CD14-positive monocyte (primary cell): ENCODE results near the gene FHL3. TPM values are rescaled to one million over a fixed set of nuclear protein-coding genes. Genes with fewer than 3 reads are reported as not detected.
"Not testable (repeated sequence)": the region's sequence is repeated elsewhere in the genome, so short reads cannot be mapped to it uniquely, and the experiment has no call there.

Source experiments
- DNase-seq, 3 donors: peaks; one replicate each; pipeline ENCODE4 v3.0.0-alpha.2; 2011 to 2022
- H2AFZ ChIP-seq: 2 replicates; pipeline ENCODE4 v1.6.0; 2012; ENCODE audit warnings: mild to moderate bottlenecking, low read depth, low read length, inconsistent platforms; ENCODE audit not compliant: insufficient read depth, poor library complexity, severe bottlenecking
- H3K27ac ChIP-seq, 2 donors: 1 replicate in 1 of 2; 2 replicates in 1 of 2; pipeline ENCODE4 v1.5.1; 2012 to 2013; ENCODE audit warnings: low read length in 2 of 2, control low read depth in 1 of 2, inconsistent platforms in 1 of 2, low read depth in 1 of 2, mild to moderate bottlenecking in 1 of 2
- H3K27me3 ChIP-seq, 2 donors: one replicate each; pipeline versions ENCODE4 v1.6.0 to v1.6.1; 2011 to 2013; ENCODE audit warnings: low read length in 2 of 2; ENCODE audit not compliant: control insufficient read depth in 2 of 2, insufficient read depth in 2 of 2
- H3K36me3 ChIP-seq, 2 donors: replicated peaks in 1 of 2; 1 replicate in 1 of 2; 2 replicates in 1 of 2; pipeline versions ENCODE4 v1.5.1 to v1.6.1; 2012 to 2013; ENCODE audit warnings: low read length in 2 of 2, control low read depth in 1 of 2, inconsistent platforms in 1 of 2, mild to moderate bottlenecking in 1 of 2; ENCODE audit not compliant: insufficient read depth in 2 of 2, control insufficient read depth in 1 of 2
- H3K4me1 ChIP-seq, 2 donors: 1 replicate in 1 of 2; 2 replicates in 1 of 2; pipeline versions ENCODE4 v1.5.1 to v1.6.1; 2012 to 2013; ENCODE audit warnings: low read length in 2 of 2, control low read depth in 1 of 2, inconsistent platforms in 1 of 2, mild to moderate bottlenecking in 1 of 2, moderate library complexity in 1 of 2; ENCODE audit not compliant: insufficient read depth in 2 of 2, control insufficient read depth in 1 of 2
- H3K4me2 ChIP-seq: replicated peaks from 2 replicates; pipeline ENCODE3; 2012; ENCODE audit warnings: low read length, moderate library complexity, mild to moderate bottlenecking; ENCODE audit not compliant: poor library complexity, severe bottlenecking; ENCODE audit errors: extremely low read depth
- H3K4me3 ChIP-seq, 3 experiments: fragments of 200-600 bp in 1 of 3; sonication (generic) in 1 of 3; replicated peaks in 1 of 3; 1 replicate in 2 of 3; 2 replicates in 1 of 3; pipeline ENCODE4 v1.5.1; 2011 to 2013; ENCODE audit warnings: low read length in 3 of 3, mild to moderate bottlenecking in 3 of 3, control low read depth in 2 of 3, low read depth in 2 of 3, inconsistent platforms in 1 of 3, moderate library complexity in 1 of 3
- H3K79me2 ChIP-seq: 2 replicates; pipeline ENCODE4 v1.6.0; 2012; ENCODE audit warnings: mild to moderate bottlenecking, control low read depth, inconsistent platforms, low read length, moderate library complexity; ENCODE audit not compliant: insufficient read depth
- H3K9ac ChIP-seq: 2 replicates; pipeline ENCODE4 v1.6.0; 2017; ENCODE audit warnings: low read length, mild to moderate bottlenecking; ENCODE audit not compliant: insufficient read depth, poor library complexity, severe bottlenecking
- H3K9me3 ChIP-seq, 2 donors: replicated peaks in 1 of 2; 1 replicate in 1 of 2; 2 replicates in 1 of 2; pipeline versions ENCODE4 v1.5.1 to v1.6.1; 2012 to 2013; ENCODE audit warnings: low read length in 2 of 2, control low read depth in 1 of 2; ENCODE audit not compliant: control insufficient read depth in 1 of 2, insufficient read depth in 1 of 2
- H4K20me1 ChIP-seq: 2 replicates; pipeline ENCODE4 v1.6.0; 2012; ENCODE audit warnings: mild to moderate bottlenecking, low read length, control low read depth, moderate library complexity; ENCODE audit not compliant: insufficient read depth
- H3K27ac Mint-ChIP-seq, 7 donors: one replicate each; pipeline ENCODE4 v1.8.0; 2020; ENCODE audit warnings: mild to moderate bottlenecking in 7 of 7, mixed read lengths in 7 of 7, moderate library complexity in 6 of 7, inconsistent platforms in 2 of 7
- H3K27me3 Mint-ChIP-seq, 3 donors: one replicate each; pipeline ENCODE4 v1.8.0; 2021 to 2022; ENCODE audit warnings: low read depth in 3 of 3, mild to moderate bottlenecking in 3 of 3, mixed read lengths in 3 of 3, moderate library complexity in 3 of 3, inconsistent platforms in 1 of 3
- H3K36me3 Mint-ChIP-seq, 2 donors: one replicate each; pipeline ENCODE4 v1.8.0; 2020; ENCODE audit warnings: mixed read lengths in 2 of 2, inconsistent platforms in 1 of 2, mild to moderate bottlenecking in 1 of 2
- H3K4me1 Mint-ChIP-seq: one replicate; pipeline ENCODE4 v1.8.0; 2020; ENCODE audit warnings: mild to moderate bottlenecking, mixed read lengths
- H3K4me3 Mint-ChIP-seq, 2 donors: one replicate each; pipeline ENCODE4 v1.8.0; 2020; ENCODE audit warnings: mild to moderate bottlenecking in 2 of 2, mixed read lengths in 2 of 2, moderate library complexity in 1 of 2
- H3K9me3 Mint-ChIP-seq, 7 donors: one replicate each; pipeline ENCODE4 v1.8.0; 2020 to 2022; ENCODE audit warnings: mixed read lengths in 7 of 7, mild to moderate bottlenecking in 6 of 7, moderate library complexity in 6 of 7, inconsistent platforms in 2 of 7
- CTCF ChIP-seq: fragments of 200-600 bp; IDR thresholded peaks from one replicate; pipeline ENCODE4 v1.8.0; 2022; ENCODE audit warnings: antibody characterized with exemption, mild to moderate bottlenecking
- WGBS: methylation state at CpG from one replicate; pipeline ENCODE4 v1.1.5; 2013; ENCODE audit warnings: missing lambda C conversion rate; ENCODE audit not compliant: insufficient coverage; 5-methylcytosine and 5-hydroxymethylcytosine counted together
- intact Hi-C, 2 donors: fragments of 100-400 bp; cut with micrococcal nuclease; formaldehyde crosslinking; loops; one replicate each; pipeline versions ENCODE4 v1.15.0 to v1.15.1; 2023
- polyA plus RNA-seq, 3 donors: library from polyadenylated mRNA; depleted of rRNA in 1 of 3; unstranded in 2 of 3; stranded (reverse) in 1 of 3; fragments of 300-500 nt in 2 of 3; fragments of >200 nt in 1 of 3; fragmentation: Illumina TruSeq in 2 of 3; gene quantifications; 1 replicate in 2 of 3; 2 replicates in 1 of 3; pipeline ENCODE4 v1.2.3, GENCODE V29; 2012 to 2021

FHL3 gene
- polyA plus RNA-seq, 3 donors = 24.7 to 32.3 (median 26.1) TPM

- H3K36me3 ChIP-seq = no peaks in the 10 kb centered on the region
- no peak overlapping the region for H2AFZ ChIP-seq
- intact Hi-C loops = no loop called here
- Mint-ChIP-seq H3K9me3 (peaks cover 0 to 2% (median 0%) of the 10 kb centered on the region in 7 donors), H3K27me3 (peaks cover 11 to 25% (median 13%) of the 10 kb centered on the region in 3 donors), H3K4me3 (no peak overlapping the region), H3K36me3 (no peaks in the 10 kb centered on the region), H3K4me1 (peaks cover 8% of the 10 kb centered on the region), H3K27ac (peak overlapping the region in 1 of 7 donors; percentile 18)
- H4K20me1 ChIP-seq = no peaks in the 10 kb centered on the region
- no peak overlapping the region for H3K4me3 ChIP-seq
- H3K4me2 ChIP-seq = no peak overlapping the region
- no peaks in the 10 kb centered on the region for H3K27me3 ChIP-seq
- H3K4me1 ChIP-seq = peaks cover 7 to 8% of the 10 kb centered on the region in 2 donors
- H3K27ac ChIP-seq = no peak overlapping the region
- no peaks in the 10 kb centered on the region for H3K79me2 ChIP-seq
- WGBS = 91% methylated on average over 12 of the region's 13 CpGs
- DNase-seq = no peak
- H3K9ac ChIP-seq = no peak overlapping the region
- no peaks in the 10 kb centered on the region for H3K9me3 ChIP-seq
- no peak for TF ChIP-seq CTCF
Observed at GRCh38 chr1:38034871-38035270, 29.6 kb upstream of the FHL3 start.

- H3K4me2 ChIP-seq, H3K9me3 ChIP-seq, H3K36me3 ChIP-seq, H3K9ac ChIP-seq, H3K4me3 Mint-ChIP-seq, H2AFZ ChIP-seq, H3K27ac Mint-ChIP-seq, intact Hi-C loops, H3K27me3 ChIP-seq, H3K27ac ChIP-seq, DNase-seq, H3K79me2 ChIP-seq, H3K9me3 Mint-ChIP-seq, H3K36me3 Mint-ChIP-seq, H4K20me1 ChIP-seq, H3K4me3 ChIP-seq: not testable (repeated sequence)
- Mint-ChIP-seq H3K4me1 (peaks cover 17% of the 10 kb centered on the region), H3K27me3 (peaks cover 8 to 21% (median 10%) of the 10 kb centered on the region in 3 donors)
- peaks cover 13 to 14% of the 10 kb centered on the region in 2 donors for H3K4me1 ChIP-seq
- WGBS = 100% methylated on average over 1 of the region's 2 CpGs
Observed at GRCh38 chr1:38032992-38033391, 27.7 kb upstream of the FHL3 start.
